Skin epidermis (tissue), 12 donors: ENCODE measurements around the gene EXOSC10.
"Not testable (repeated sequence)": the region's sequence is repeated elsewhere in the genome, so short reads cannot be mapped to it uniquely, and the experiment has no call there.

Experiments
- H3K27ac ChIP-seq, 21 experiments: fragments of 200-600 bp; sonication (generic) in 11 of 21; one replicate each; pipeline ENCODE4 v1.5.0; 2020; ENCODE audit warnings: mild to moderate bottlenecking in 3 of 21, inconsistent platforms in 2 of 21, moderate library complexity in 2 of 21
- H3K4me3 ChIP-seq, 7 experiments: fragments of 200-600 bp; sonication (generic) in 2 of 7; one replicate each; pipeline ENCODE4 v1.5.0; 2020; ENCODE audit warnings: inconsistent platforms in 2 of 7, mild to moderate bottlenecking in 2 of 7, moderate library complexity in 1 of 7

The EXOSC10 gene

GRCh38 chr1:11026052-11026451 is 73.6 kb downstream of the EXOSC10 start:
- Histone ChIP-seq H3K27ac (no peak overlapping the region), H3K4me3 (no peak overlapping the region)

DNA sequence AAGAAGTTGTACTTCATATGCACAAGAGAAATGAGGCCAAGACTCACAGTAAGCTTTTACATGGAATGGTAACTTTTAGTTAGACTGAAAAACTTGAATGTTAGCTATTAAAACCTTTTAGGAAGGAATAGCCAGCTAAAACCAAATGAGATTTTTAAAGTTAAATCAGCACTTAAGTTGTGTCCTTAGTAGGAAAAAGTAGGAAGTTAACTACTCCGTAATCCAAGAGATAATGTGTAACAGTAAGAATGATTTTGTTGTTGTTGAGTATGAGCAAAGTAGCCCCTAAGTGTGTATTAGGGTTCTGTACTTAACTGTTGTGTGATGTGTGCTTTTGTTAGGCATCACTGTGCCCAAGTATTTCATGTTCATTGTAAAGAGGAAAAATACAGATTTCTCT is 74.1 kb downstream of the EXOSC10 start:
- H3K27ac ChIP-seq, result no peak overlapping the region
- no peak overlapping the region for H3K4me3 ChIP-seq

- Histone ChIP-seq H3K27ac (no peak overlapping the region), H3K4me3 (no peak overlapping the region)
These were observed 74.8 kb downstream of the EXOSC10 start for GRCh38 chr1:11024874-11025203.

GRCh38 chr1:11024154-11024873 is 75.4 kb downstream of the EXOSC10 start:
- Histone ChIP-seq H3K4me3 (no peak overlapping the region), H3K27ac (no peak overlapping the region)

DNA sequence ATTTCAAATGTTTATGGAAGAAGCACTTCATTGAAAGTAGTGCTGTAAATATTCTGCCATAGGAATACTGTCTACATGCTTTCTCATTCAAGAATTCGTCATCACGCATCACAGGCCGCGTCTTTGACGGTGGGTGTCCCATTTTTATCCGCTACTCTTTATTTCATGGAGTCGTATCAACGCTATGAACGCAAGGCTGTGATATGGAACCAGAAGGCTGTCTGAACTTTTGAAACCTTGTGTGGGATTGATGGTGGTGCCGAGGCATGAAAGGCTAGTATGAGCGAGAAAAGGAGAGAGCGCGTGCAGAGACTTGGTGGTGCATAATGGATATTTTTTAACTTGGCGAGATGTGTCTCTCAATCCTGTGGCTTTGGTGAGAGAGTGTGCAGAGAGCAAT is 76.5 kb downstream of the EXOSC10 start:
- no peak overlapping the region for H3K27ac ChIP-seq
- H3K4me3 ChIP-seq, result no peak overlapping the region

GRCh38 chr1:11019971-11020370 is 79.7 kb downstream of the EXOSC10 start:
- H3K27ac ChIP-seq, result no peak overlapping the region

GRCh38 chr1:11019358-11019757 is 80.3 kb downstream of the EXOSC10 start:
- H3K27ac ChIP-seq, H3K4me3 ChIP-seq: not testable (repeated sequence)

More at GRCh38 chr1:11019971-11020370, 79.7 kb downstream of the EXOSC10 start:
- no peak overlapping the region for H3K4me3 ChIP-seq
